Mesothelial cell of epicardium (in vitro differentiated cells): ENCODE data around the gene ZNF593. TPM values are rescaled to one million over a fixed set of nuclear protein-coding genes. Genes with fewer than 3 reads are reported as not detected.

Experiments
- DNase-seq, 2 experiments: peaks; one replicate each; pipeline ENCODE4 v3.0.0; 2021; ENCODE audit warnings: low spot score in 2 of 2; ENCODE audit not compliant: unreplicated experiment in 2 of 2
- H3K27ac Mint-ChIP-seq: 2 replicates; pipeline ENCODE4 v1.8.0; 2021; ENCODE audit warnings: mixed read lengths
- H3K27me3 Mint-ChIP-seq: 2 replicates; pipeline ENCODE4 v1.8.0; 2021; ENCODE audit warnings: low read depth, mixed read lengths
- H3K36me3 Mint-ChIP-seq: 2 replicates; pipeline ENCODE4 v1.8.0; 2021; ENCODE audit warnings: mixed read lengths
- H3K4me1 Mint-ChIP-seq: 2 replicates; pipeline ENCODE4 v1.8.0; 2021; ENCODE audit warnings: mixed read lengths
- H3K4me3 Mint-ChIP-seq: 2 replicates; pipeline ENCODE4 v1.8.0; 2021; ENCODE audit warnings: mild to moderate bottlenecking, moderate library complexity, mixed read lengths
- H3K9me3 Mint-ChIP-seq: 2 replicates; pipeline ENCODE4 v1.8.0; 2021; ENCODE audit warnings: mixed read lengths
- CTCF ChIP-seq: fragments of 200-600 bp; sonication (generic); IDR thresholded peaks from one replicate; pipeline ENCODE4 v1.5.0; 2021; ENCODE audit warnings: antibody characterized with exemption; ENCODE audit not compliant: unreplicated experiment
- total RNA-seq: library from RNA; stranded (reverse); gene quantifications from 3 replicates; pipeline ENCODE4 v1.2.1, GENCODE V29; 2021

Gene ZNF593
- total RNA-seq: 27.1 to 28.7 TPM (median 28.6 TPM) in 3 replicates

GRCh38 chr1:26169669-26170471 is at the start of gene ZNF593:
Gene ZNF593, plus strand, starts transcription at chr1:26169908. Its CDS starts 76 bp downstream, at chr1:26169984.
- H3K27ac Mint-ChIP-seq: peak within 1 kb of the TSS; percentile 93
- H3K4me1 Mint-ChIP-seq: peaks cover 25% of the 10 kb centered on the region
- H3K27me3 Mint-ChIP-seq: no peaks in the 10 kb centered on the region
- H3K36me3 Mint-ChIP-seq: no peaks in the 10 kb centered on the region
- peak within 1 kb of the TSS; percentile 87 for H3K4me3 Mint-ChIP-seq
- H3K9me3 Mint-ChIP-seq: no peaks in the 10 kb centered on the region
- peak; percentile 85 to 93 for DNase-seq
- peak; percentile 94 for TF ChIP-seq CTCF

GRCh38 chr1:26121854-26122773 is 47.6 kb upstream of the ZNF593 start:
- H3K27ac Mint-ChIP-seq: peak overlapping the region; percentile 56
- H3K4me3 Mint-ChIP-seq: no peak overlapping the region
- no peak for TF ChIP-seq CTCF
- H3K27me3 Mint-ChIP-seq: no peaks in the 10 kb centered on the region
- H3K36me3 Mint-ChIP-seq: peaks cover 17% of the 10 kb centered on the region
- H3K4me1 Mint-ChIP-seq: peaks cover 13% of the 10 kb centered on the region
- no peaks in the 10 kb centered on the region for H3K9me3 Mint-ChIP-seq
- DNase-seq: no peak

- no peak for DNase-seq
- Mint-ChIP-seq H3K9me3 (no peaks in the 10 kb centered on the region), H3K4me1 (peaks cover 25% of the 10 kb centered on the region), H3K36me3 (peaks cover 15% of the 10 kb centered on the region), H3K27ac (no peak overlapping the region), H3K4me3 (no peak overlapping the region), H3K27me3 (no peaks in the 10 kb centered on the region)
- TF ChIP-seq CTCF: no peak
Measured at GRCh38 chr1:26122988-26123973, 46.4 kb upstream of the ZNF593 start.

GRCh38 chr1:26124418-26125331 is 45.0 kb upstream of the ZNF593 start:
- Mint-ChIP-seq H3K36me3 (peaks cover 8% of the 10 kb centered on the region), H3K27ac (no peak overlapping the region), H3K27me3 (no peaks in the 10 kb centered on the region), H3K4me1 (peaks cover 27% of the 10 kb centered on the region), H3K9me3 (no peaks in the 10 kb centered on the region), H3K4me3 (no peak overlapping the region)
- TF ChIP-seq CTCF: no peak
- DNase-seq: no peak
